SK-N-SH treated with all-trans-retinoic acid at 6 μM for 48 hours (cell line): ENCODE measurements around the gene TAF6L.

Experiments
- CREB5 ChIP-seq: fragments of 250-450 bp; sonication (Bioruptor Pico); IDR thresholded peaks from 2 replicates; pipeline ENCODE4 v1.5.1; 2020; ENCODE audit warnings: low read depth, mild to moderate bottlenecking, moderate library complexity
- PATZ1 ChIP-seq: fragments of 250-450 bp; sonication (Bioruptor Pico); IDR thresholded peaks from 2 replicates; pipeline ENCODE4 v1.8.0; 2020; ENCODE audit warnings: mild to moderate bottlenecking, moderate library complexity, borderline replicate concordance
- SNAI2 ChIP-seq: fragments of 250-450 bp; sonication (Bioruptor Pico); IDR thresholded peaks from 2 replicates; pipeline ENCODE4 v1.5.0; 2020; ENCODE audit warnings: mild to moderate bottlenecking, moderate library complexity
- ZFP30 ChIP-seq: fragments of 450-650 bp; formaldehyde crosslinking; IDR thresholded peaks from 2 replicates; pipeline ENCODE4 v1.5.0; 2022; ENCODE audit warnings: mild to moderate bottlenecking, moderate library complexity

- TF ChIP-seq PATZ1 (CRISPR knock-in tag): no peak
- no peak for TF ChIP-seq CREB5 (CRISPR knock-in tag)
- no peak for TF ChIP-seq SNAI2 (CRISPR knock-in tag)
- TF ChIP-seq ZFP30 (CRISPR knock-in tag): no peak
Measured at GRCh38 chr11:62835336-62835735, 64.1 kb downstream of the TAF6L start.
